HG02970 (cell line): ENCODE measurements around the gene UGT2B11.
"Not testable (repeated sequence)": the region's sequence is repeated elsewhere in the genome, so short reads cannot be mapped to it uniquely, and the experiment has no call there.

Experiments used
- ATAC-seq: cut with Tn5 transposase; IDR thresholded peaks from one replicate; pipeline ENCODE4 v1.9.1; 2021; ENCODE audit warnings: mild to moderate bottlenecking, moderate library complexity, moderate number of reproducible peaks; ENCODE audit not compliant: unreplicated experiment, low FRiP score

The UGT2B11 gene

GRCh38 chr4:69214716-69215115, at the start of gene UGT2B11:
UGT2B11 (minus strand) TSS chr4:69214748; CDS start chr4:69214722, 26 bp downstream.
- ATAC-seq: no peak

- ATAC-seq: not testable (repeated sequence)
Measured at GRCh38 chr4:69253147-69253772, 38.7 kb upstream of the UGT2B11 start.

- ATAC-seq: not testable (repeated sequence)
Measured at GRCh38 chr4:69250884-69251283, 36.3 kb upstream of the UGT2B11 start.

GRCh38 chr4:69242562-69243240, 28.2 kb upstream of the UGT2B11 start:
- not testable (repeated sequence) for ATAC-seq

- not testable (repeated sequence) for ATAC-seq
Measured at GRCh38 chr4:69241746-69242145, 27.2 kb upstream of the UGT2B11 start.

GRCh38 chr4:69240787-69241186, 26.2 kb upstream of the UGT2B11 start:
- not testable (repeated sequence) for ATAC-seq

- ATAC-seq: no peak
Measured at GRCh38 chr4:69239557-69240168, 25.1 kb upstream of the UGT2B11 start.

- no peak for ATAC-seq
Measured at GRCh38 chr4:69239092-69239491, 24.5 kb upstream of the UGT2B11 start.

- ATAC-seq: no peak
Measured at GRCh38 chr4:69224891-69225290, 10.3 kb upstream of the UGT2B11 start.

GRCh38 chr4:69223277-69223676, 8.7 kb upstream of the UGT2B11 start:
- ATAC-seq: not testable (repeated sequence)

- not testable (repeated sequence) for ATAC-seq
Measured at GRCh38 chr4:69218491-69218890, 3.9 kb upstream of the UGT2B11 start.

- ATAC-seq: no peak
Measured at GRCh38 chr4:69210911-69211310, 3.6 kb downstream of the UGT2B11 start.

GRCh38 chr4:69198506-69198905, 16.0 kb downstream of the UGT2B11 start:
- not testable (repeated sequence) for ATAC-seq

GRCh38 chr4:69196209-69196965, 18.2 kb downstream of the UGT2B11 start:
- ATAC-seq: no peak

GRCh38 chr4:69194166-69194565, 20.4 kb downstream of the UGT2B11 start:
- no peak for ATAC-seq

- not testable (repeated sequence) for ATAC-seq
Measured at GRCh38 chr4:69191905-69192304, 22.6 kb downstream of the UGT2B11 start.

- ATAC-seq: not testable (repeated sequence)
Measured at GRCh38 chr4:69190621-69191020, 23.9 kb downstream of the UGT2B11 start.

- not testable (repeated sequence) for ATAC-seq
Measured at GRCh38 chr4:69181519-69182169, 32.9 kb downstream of the UGT2B11 start.

GRCh38 chr4:69179817-69180216, 34.7 kb downstream of the UGT2B11 start:
- ATAC-seq: not testable (repeated sequence)

GRCh38 chr4:69178751-69179205, 35.8 kb downstream of the UGT2B11 start:
- ATAC-seq: not testable (repeated sequence)
